Omental fat pad (tissue), 4 donors: ENCODE data around the gene HIPK2. TPM values are rescaled to one million over a fixed set of nuclear protein-coding genes. Genes with fewer than 3 reads are reported as not detected.

Experiments used
- ATAC-seq: fragments of 150-250 bp; one replicate; pipeline ENCODE4 v1.9.1; 2016; ENCODE audit warnings: mild to moderate bottlenecking, moderate library complexity; ENCODE audit not compliant: low FRiP score
- DNase-seq: peaks from one replicate; pipeline ENCODE4 v3.0.0-alpha.2; 2019; ENCODE audit warnings: low spot score
- CTCF ChIP-seq, 3 donors: fragments of 450-650 bp; IDR thresholded peaks; one replicate each; pipeline ENCODE4 v1.5.1; 2016 to 2017; ENCODE audit warnings: antibody characterized with exemption in 3 of 3, mild to moderate bottlenecking in 3 of 3, moderate library complexity in 2 of 3
- total RNA-seq, 4 donors: library from RNA; depleted of rRNA; stranded (reverse); fragments of >200 nt; gene quantifications; one replicate each; pipeline ENCODE4 v1.1.0, GENCODE V29; 2016

The HIPK2 gene
- total RNA-seq, 4 donors from 2014 or later, result 39.6 to 90.3 (median 70.0) TPM

DNA sequence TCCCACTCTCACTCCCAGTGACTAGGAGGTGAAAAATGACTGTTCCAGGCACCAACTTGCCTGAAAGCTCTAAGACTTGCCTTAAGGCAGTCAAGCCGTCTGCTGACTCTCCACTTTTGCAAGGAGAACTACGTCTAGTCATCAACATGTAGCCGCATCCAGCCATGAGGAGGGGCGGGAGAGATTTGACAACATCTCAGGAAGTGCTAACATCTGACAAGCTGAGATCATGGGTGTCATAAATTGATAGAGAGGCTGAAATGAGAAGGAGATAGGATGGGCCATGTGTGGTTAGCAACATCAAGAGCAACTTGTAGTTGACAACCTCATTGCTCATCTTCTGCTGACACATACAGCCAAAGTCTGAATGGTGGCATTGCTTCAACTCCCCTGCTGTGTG lies 42.3 kb upstream of the HIPK2 start:
- ATAC-seq, result no peak
- TF ChIP-seq CTCF (IDR thresholded peaks at IDR 0.05), result no peak
- no peak for DNase-seq

GRCh38 chr7:139817249-139817648 lies 39.5 kb upstream of the HIPK2 start:
- ATAC-seq (no peak), DNase-seq (no peak)
- no peak for TF ChIP-seq CTCF (IDR thresholded peaks at IDR 0.05)

DNA sequence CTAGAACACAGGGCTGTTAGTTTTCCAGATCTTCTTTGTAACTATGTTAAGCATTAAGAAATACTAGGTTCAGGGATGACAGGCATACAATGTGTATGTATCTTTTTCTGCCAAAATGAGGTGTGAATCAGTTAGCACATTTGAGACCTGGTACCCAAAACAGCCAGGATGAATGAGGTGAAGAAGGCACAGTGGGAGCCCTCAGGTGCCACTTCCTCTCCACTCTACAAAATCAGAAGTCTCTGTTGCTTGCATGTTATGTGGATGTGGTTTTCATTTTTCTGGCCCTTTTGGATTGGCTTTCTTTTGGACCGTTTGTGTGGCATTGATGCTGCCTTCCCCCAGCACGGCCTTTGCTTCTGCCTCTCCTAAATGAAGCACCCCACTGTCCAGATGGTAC lies 35.9 kb upstream of the HIPK2 start:
- DNase-seq, result no peak
- TF ChIP-seq CTCF (IDR thresholded peaks at IDR 0.05), result no peak
- ATAC-seq, result no peak

DNA sequence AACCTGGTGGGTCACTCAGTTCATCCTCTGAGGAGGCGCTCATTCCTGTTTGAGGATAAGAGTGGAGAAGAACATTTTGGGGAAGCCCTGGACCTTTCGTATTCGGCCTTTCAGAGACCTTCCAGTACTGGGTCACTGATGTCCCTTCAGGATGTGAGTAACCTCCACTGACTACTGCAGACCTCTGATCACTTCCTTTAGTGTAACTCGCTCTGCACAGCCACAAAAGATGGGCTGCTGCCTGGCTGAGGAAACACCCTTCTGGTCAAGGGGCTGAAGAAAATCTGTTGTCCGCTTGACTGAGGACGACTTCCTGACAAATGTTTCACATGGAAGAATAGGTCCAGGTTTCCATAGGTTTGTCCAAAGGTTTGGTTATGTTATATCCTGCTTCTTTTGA lies 35.4 kb upstream of the HIPK2 start:
- ATAC-seq (no peak), DNase-seq (no peak)
- TF ChIP-seq CTCF (IDR thresholded peaks at IDR 0.05), result no peak

DNA sequence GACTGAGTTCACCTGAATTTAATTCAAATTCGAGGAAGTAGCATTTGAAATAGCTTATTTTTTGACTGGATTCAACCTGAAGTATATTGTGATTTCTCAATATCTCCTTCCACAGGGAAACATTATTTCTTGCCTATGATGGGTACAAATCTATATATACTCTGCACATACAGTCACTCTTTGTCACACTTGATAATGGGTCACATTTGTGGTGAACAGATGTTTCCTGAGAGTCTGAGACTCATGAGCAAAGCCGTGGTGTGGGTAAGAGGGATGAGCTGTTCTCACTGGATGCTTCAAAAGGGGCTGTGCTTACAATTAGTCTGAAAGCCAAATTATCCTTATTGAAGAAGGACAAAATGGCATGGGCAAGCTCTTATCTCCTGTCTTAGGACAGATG lies 33.3 kb upstream of the HIPK2 start:
- DNase-seq (no peak), ATAC-seq (no peak)
- no peak for TF ChIP-seq CTCF (IDR thresholded peaks at IDR 0.05)

GRCh38 chr7:139808846-139809442 lies 31.1 kb upstream of the HIPK2 start:
- ATAC-seq, result no peak
- DNase-seq, result no peak
- TF ChIP-seq CTCF (IDR thresholded peaks at IDR 0.05), result no peak

- DNase-seq, result no peak
- no peak for ATAC-seq
- no peak for TF ChIP-seq CTCF (IDR thresholded peaks at IDR 0.05)
Measured at GRCh38 chr7:139808427-139808826, 30.6 kb upstream of the HIPK2 start.
